ENCODE measurements around the gene FAM81B. TPM values are rescaled to one million over a fixed set of nuclear protein-coding genes. Genes with fewer than 3 reads are reported as not detected.

Gene FAM81B
- total and polyA plus RNA-seq, 3 donors from 2014 or later = 27.1 to 65.2 (median 63.3) TPM

DNA sequence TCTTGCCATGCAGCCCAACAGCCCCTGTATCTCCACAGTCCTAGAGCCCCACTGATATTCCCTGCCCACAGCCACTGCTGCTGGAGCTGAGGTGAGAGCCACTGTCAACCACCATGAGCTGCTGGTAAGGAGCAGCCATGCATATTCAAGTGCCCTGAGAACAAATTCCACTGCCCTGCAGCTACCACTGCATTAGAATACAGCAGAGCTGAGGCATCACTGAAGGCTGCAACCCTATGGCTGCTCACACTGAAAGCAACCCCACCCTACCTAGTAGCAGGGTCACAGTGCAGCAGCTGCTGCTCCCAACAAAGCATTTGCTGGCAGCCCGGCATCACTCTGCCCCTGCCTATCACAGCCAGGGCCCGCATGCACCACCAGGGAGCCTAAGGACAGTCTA lies 95.0 kb downstream of the FAM81B start:
- Histone ChIP-seq H3K4me3 (no peak overlapping the region), H3K27ac (no peak overlapping the region), H3K36me3 (ENCODE audit: low read depth, missing control alignments) (no peaks in the 10 kb centered on the region), H3K9me3 (no peaks in the 10 kb centered on the region), H3K27me3 (no peaks in the 10 kb centered on the region), H3K4me1 (no peaks in the 10 kb centered on the region)
- no peak for TF ChIP-seq POLR2A (IDR thresholded peaks at IDR 0.05)
- TF ChIP-seq, protein P1, sequence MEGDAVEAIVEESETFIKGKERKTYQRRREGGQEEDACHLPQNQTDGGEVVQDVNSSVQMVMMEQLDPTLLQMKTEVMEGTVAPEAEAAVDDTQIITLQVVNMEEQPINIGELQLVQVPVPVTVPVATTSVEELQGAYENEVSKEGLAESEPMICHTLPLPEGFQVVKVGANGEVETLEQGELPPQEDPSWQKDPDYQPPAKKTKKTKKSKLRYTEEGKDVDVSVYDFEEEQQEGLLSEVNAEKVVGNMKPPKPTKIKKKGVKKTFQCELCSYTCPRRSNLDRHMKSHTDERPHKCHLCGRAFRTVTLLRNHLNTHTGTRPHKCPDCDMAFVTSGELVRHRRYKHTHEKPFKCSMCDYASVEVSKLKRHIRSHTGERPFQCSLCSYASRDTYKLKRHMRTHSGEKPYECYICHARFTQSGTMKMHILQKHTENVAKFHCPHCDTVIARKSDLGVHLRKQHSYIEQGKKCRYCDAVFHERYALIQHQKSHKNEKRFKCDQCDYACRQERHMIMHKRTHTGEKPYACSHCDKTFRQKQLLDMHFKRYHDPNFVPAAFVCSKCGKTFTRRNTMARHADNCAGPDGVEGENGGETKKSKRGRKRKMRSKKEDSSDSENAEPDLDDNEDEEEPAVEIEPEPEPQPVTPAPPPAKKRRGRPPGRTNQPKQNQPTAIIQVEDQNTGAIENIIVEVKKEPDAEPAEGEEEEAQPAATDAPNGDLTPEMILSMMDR (IDR thresholded peaks at IDR 0.05) = no peak
- no peak for DNase-seq
- intact Hi-C loops (cut with DNase I; ENCODE audit: low total_unique reads) = no loop called here
- 85% methylated on average over 2 of the region's 2 CpGs; no CpG with 5 or more reads in 1 of the 2 donors for whole genome bisulfite sequencing, 2 donors

DNA sequence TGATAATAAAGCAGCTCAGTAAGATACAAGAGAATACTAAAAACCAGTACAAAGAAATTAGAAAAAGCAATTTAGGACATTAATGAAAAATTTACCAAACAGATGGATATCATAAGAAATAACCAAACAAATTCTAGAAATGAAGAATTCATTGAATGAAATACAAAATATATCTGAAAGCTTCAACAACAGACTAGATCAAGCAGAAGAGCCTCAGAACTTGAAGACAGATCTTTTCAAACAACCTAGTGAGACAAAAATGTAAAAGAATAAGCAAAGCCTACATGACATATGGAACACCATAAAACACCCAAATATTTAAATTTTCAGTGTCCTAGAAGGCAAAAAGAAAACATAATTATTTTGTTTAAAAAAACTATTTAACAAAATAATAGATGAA lies 96.7 kb downstream of the FAM81B start:
- no peaks in the 10 kb centered on the region for H3K9me3 ChIP-seq
- H3K4me1 ChIP-seq = no peaks in the 10 kb centered on the region
- TF ChIP-seq, protein P1 (IDR thresholded peaks at IDR 0.05) = no peak
- TF ChIP-seq POLR2A (IDR thresholded peaks at IDR 0.05) = no peak
- no peak overlapping the region for H3K4me3 ChIP-seq
- no peaks in the 10 kb centered on the region for H3K27me3 ChIP-seq
- H3K36me3 ChIP-seq (ENCODE audit: low read depth, missing control alignments) = no peaks in the 10 kb centered on the region
- no peak overlapping the region for H3K27ac ChIP-seq
- no peak for DNase-seq
- intact Hi-C loops (cut with DNase I; ENCODE audit: low total_unique reads) = no loop called here

Other genes with a start within 250 kb of the FAM81B start
- gene MCTP1, start 106.3 kb upstream of the FAM81B start, total RNA-seq = 10 to 100 TPM in 1 of 2 donors, 1 to 10 TPM in 1; 9.7 to 15.5 TPM
- gene MCTP1, start 106.3 kb upstream of the FAM81B start, polyA plus RNA-seq (ENCODE audit: insufficient read depth, low read depth, low replicate concordance) = 7.4 TPM
- gene SKIC3, start 163.6 kb downstream of the FAM81B start, total RNA-seq = 10 to 100 TPM; 45.8 to 50.6 TPM
- gene SKIC3, start 163.6 kb downstream of the FAM81B start, polyA plus RNA-seq (ENCODE audit: insufficient read depth, low read depth, low replicate concordance) = 10.3 TPM
- gene ARSK, start 163.7 kb downstream of the FAM81B start, total RNA-seq = 1 to 10 TPM; 5.8 to 6.8 TPM
- gene ARSK, start 163.7 kb downstream of the FAM81B start, polyA plus RNA-seq (ENCODE audit: insufficient read depth, low read depth, low replicate concordance) = 2.4 TPM
- gene GPR150, start 228.7 kb downstream of the FAM81B start, total RNA-seq = under 1 TPM; 0.87 to 0.99 TPM
- 0.45 TPM for gene GPR150, start 228.7 kb downstream of the FAM81B start, polyA plus RNA-seq (ENCODE audit: insufficient read depth, low read depth, low replicate concordance)